GM06990 (cell line): ENCODE data around the gene AHNAK.

Experiments used
- DNase-seq: peaks from one replicate; pipeline ENCODE4 v3.0.0-alpha.2; 2011; ENCODE audit not compliant: insufficient read length; ENCODE audit errors: extremely low read depth
- H3K27me3 ChIP-seq: replicated peaks from 2 replicates; pipeline ENCODE4 v1.6.0; 2011; ENCODE audit warnings: low read length; ENCODE audit not compliant: control insufficient read depth, insufficient read depth
- H3K36me3 ChIP-seq: 2 replicates; pipeline ENCODE4 v1.5.1; 2011; ENCODE audit warnings: low read length; ENCODE audit not compliant: control insufficient read depth, insufficient read depth
- H3K4me3 ChIP-seq: replicated peaks from 2 replicates; pipeline ENCODE4 v1.5.1; 2011; ENCODE audit warnings: low read depth, mild to moderate bottlenecking, control low read depth, low read length
- TF ChIP-seq, protein P1 (sequence below): IDR thresholded peaks from 2 replicates; pipeline ENCODE4 v1.5.1; 2011; ENCODE audit warnings: low read length, control low read depth, mild to moderate bottlenecking, inconsistent platforms; ENCODE audit not compliant: insufficient read depth, poor library complexity, severe bottlenecking

The AHNAK gene

GRCh38 chr11:62468577-62468976 lies 78.0 kb downstream of the AHNAK start:
- DNase-seq, result no peak
- no peaks in the 10 kb centered on the region; the same call in 1 of the 2 replicates for H3K27me3 ChIP-seq
- TF ChIP-seq, protein P1, sequence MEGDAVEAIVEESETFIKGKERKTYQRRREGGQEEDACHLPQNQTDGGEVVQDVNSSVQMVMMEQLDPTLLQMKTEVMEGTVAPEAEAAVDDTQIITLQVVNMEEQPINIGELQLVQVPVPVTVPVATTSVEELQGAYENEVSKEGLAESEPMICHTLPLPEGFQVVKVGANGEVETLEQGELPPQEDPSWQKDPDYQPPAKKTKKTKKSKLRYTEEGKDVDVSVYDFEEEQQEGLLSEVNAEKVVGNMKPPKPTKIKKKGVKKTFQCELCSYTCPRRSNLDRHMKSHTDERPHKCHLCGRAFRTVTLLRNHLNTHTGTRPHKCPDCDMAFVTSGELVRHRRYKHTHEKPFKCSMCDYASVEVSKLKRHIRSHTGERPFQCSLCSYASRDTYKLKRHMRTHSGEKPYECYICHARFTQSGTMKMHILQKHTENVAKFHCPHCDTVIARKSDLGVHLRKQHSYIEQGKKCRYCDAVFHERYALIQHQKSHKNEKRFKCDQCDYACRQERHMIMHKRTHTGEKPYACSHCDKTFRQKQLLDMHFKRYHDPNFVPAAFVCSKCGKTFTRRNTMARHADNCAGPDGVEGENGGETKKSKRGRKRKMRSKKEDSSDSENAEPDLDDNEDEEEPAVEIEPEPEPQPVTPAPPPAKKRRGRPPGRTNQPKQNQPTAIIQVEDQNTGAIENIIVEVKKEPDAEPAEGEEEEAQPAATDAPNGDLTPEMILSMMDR, result no peak
- H3K36me3 ChIP-seq, result no peaks in the 10 kb centered on the region
- H3K4me3 ChIP-seq, result no peak overlapping the region

DNA sequence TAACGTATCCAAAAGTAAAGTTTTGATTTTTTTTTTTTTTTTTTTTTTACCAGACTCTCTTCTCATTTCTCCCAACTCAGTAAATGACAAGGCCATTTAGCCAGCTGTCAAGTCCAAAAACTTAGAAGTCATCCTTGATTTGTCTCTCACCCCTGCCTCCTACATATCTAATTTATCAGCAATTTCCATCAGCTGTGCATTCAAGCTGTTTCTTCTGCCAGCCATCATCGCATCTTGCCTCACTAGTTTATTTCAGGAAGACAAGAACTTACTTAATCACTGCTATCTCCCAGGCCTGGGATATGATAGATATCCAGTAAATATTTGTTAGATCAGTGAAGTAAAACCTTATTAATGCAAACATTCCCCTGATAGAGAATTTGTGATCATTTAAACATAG lies 80.2 kb downstream of the AHNAK start:
- DNase-seq, result no peak
- TF ChIP-seq, protein P1, result no peak
- Histone ChIP-seq H3K4me3 (no peak overlapping the region), H3K36me3 (no peaks in the 10 kb centered on the region), H3K27me3 (no peaks in the 10 kb centered on the region)

- peak; percentile 48 for DNase-seq
- no peaks in the 10 kb centered on the region for H3K27me3 ChIP-seq
- TF ChIP-seq, protein P1, result peak; percentile 49
Observed at GRCh38 chr11:62464655-62465054, 82.0 kb downstream of the AHNAK start.

GRCh38 chr11:62463121-62463542 lies 83.5 kb downstream of the AHNAK start:
- H3K36me3 ChIP-seq, result no peaks in the 10 kb centered on the region
- H3K27me3 ChIP-seq, result no peaks in the 10 kb centered on the region; the same call in 1 of the 2 replicates
- no peak for DNase-seq
- no peak overlapping the region for H3K4me3 ChIP-seq
- TF ChIP-seq, protein P1, result no peak

More at GRCh38 chr11:62464655-62465054, 82.0 kb downstream of the AHNAK start:
- H3K4me3 ChIP-seq, result no peak overlapping the region
- H3K36me3 ChIP-seq, result no peaks in the 10 kb centered on the region

- no peaks in the 10 kb centered on the region for H3K36me3 ChIP-seq
- no peak for DNase-seq
- H3K4me3 ChIP-seq, result no peak overlapping the region
- no peaks in the 10 kb centered on the region; the same call in 1 of the 2 replicates for H3K27me3 ChIP-seq
- TF ChIP-seq, protein P1, result no peak
Observed at GRCh38 chr11:62462508-62462892, 84.1 kb downstream of the AHNAK start.
